Lower leg skin (tissue), 4 donors: Measurements from ENCODE around the gene STEAP3. TPM values are rescaled to one million over a fixed set of nuclear protein-coding genes. Genes with fewer than 3 reads are reported as not detected.
A peak's percentile ranks its signal among the peaks of the same experiment; 100 is the strongest.

Source experiments
- DNase-seq, 2 donors: peaks; one replicate each; pipeline ENCODE4 v3.0.0-alpha.2; 2019; ENCODE audit warnings: low spot score in 2 of 2
- H3K4me3 ChIP-seq: fragments of 200-600 bp; sonication (generic); 2 replicates; pipeline ENCODE4 v1.5.1; 2017; ENCODE audit warnings: mild to moderate bottlenecking, low read depth; ENCODE audit not compliant: poor library complexity, severe bottlenecking
- CTCF ChIP-seq, 3 donors: fragments of 450-650 bp; IDR thresholded peaks; one replicate each; pipeline ENCODE4 v1.5.1; 2016; ENCODE audit warnings: antibody characterized with exemption in 3 of 3, mild to moderate bottlenecking in 3 of 3, moderate library complexity in 2 of 3
- POLR2A ChIP-seq, 2 donors: fragments of 450-650 bp; IDR thresholded peaks; one replicate each; pipeline ENCODE4 v1.6.1; 2016 to 2017; ENCODE audit warnings: antibody characterized with exemption in 2 of 2, mild to moderate bottlenecking in 1 of 2, moderate library complexity in 1 of 2
- WGBS, 2 donors: methylation state at CpG; one replicate each; pipeline ENCODE4 v1.1.5; 2018; 5-methylcytosine and 5-hydroxymethylcytosine counted together
- intact Hi-C: fragments of 100-400 bp; cut with DNase I; formaldehyde crosslinking; loops from one replicate; pipeline ENCODE4 v1.15.0; 2023; ENCODE audit warnings: low total_unique reads
- total RNA-seq, 4 donors: library from RNA; depleted of rRNA; stranded (reverse); fragments of >200 nt; gene quantifications; one replicate each; pipeline ENCODE4 v1.1.0, GENCODE V29; 2016

Gene STEAP3
- total RNA-seq, 4 donors from 2014 or later, result 16.7 to 25.1 (median 22.0) TPM

GRCh38 chr2:119294671-119295070 lies 71.0 kb downstream of the STEAP3 start:
- no peak for DNase-seq
- 82 to 83% methylated on average over 14 of the region's 14 CpGs for WGBS, 2 donors
- intact Hi-C loops, result loop anchor here (10.0 kb wide), 1 partner anchor 410 kb away; no protein-coding TSS in a partner anchor
- TF ChIP-seq CTCF (IDR thresholded peaks at IDR 0.05) (no peak), POLR2A (IDR thresholded peaks at IDR 0.05) (no peak)
- H3K4me3 ChIP-seq, result no peak overlapping the region

- no peak for TF ChIP-seq CTCF (IDR thresholded peaks at IDR 0.05)
- TF ChIP-seq POLR2A (IDR thresholded peaks at IDR 0.05), result no peak
- DNase-seq, result no peak
- no peak overlapping the region for H3K4me3 ChIP-seq
- 91 to 92% methylated on average over 10 of the region's 10 CpGs for WGBS, 2 donors
- intact Hi-C loops, result loop anchor here (10.0 kb wide), 1 partner anchor 411 kb away; no protein-coding TSS in a partner anchor
These were observed 72.2 kb downstream of the STEAP3 start for GRCh38 chr2:119295688-119296375.

DNA sequence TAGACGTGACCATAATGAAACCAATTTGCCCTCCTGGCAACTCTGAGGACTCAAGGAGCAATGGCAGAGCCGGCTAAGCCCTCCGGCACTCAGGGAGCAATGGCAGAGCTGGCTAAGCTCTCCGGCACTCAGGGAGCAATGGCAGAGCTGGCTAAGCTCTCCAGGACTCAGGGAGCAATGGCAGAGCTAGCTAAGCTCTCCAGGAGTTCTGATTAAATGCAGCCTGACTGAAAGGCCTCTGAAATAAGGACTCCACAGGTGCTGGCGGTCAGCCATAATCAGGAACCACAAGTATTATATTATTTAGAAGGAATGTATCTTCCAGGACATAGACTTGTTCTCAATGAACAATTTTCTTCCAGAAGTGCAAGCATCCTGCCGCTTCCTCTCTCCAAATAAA lies 77.8 kb downstream of the STEAP3 start:
- intact Hi-C loops, result no loop called here
- no peak for DNase-seq
- 81 to 82% methylated on average over 6 of the region's 6 CpGs for WGBS, 2 donors
- TF ChIP-seq POLR2A (IDR thresholded peaks at IDR 0.05), result no peak
- no peak for TF ChIP-seq CTCF (IDR thresholded peaks at IDR 0.05)
- H3K4me3 ChIP-seq, result no peak overlapping the region

DNA sequence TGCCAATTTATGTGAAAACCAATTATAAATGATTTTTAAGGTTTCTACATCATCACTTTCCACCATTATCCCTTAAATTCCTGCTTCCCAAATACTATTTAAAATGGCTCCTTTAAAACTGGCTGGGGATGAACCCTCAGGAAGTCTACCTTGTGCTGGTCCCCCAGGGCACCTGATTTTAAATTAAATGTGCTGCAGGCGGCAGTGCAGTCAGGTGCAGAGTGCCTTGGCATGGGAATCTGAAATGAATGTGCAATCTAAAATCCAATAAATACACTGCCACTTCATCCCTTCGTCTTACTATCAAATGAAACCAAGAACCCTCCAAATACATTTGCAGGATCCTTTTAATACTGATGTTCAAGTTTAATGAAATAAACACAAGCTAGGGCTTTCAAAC lies 81.2 kb downstream of the STEAP3 start:
- intact Hi-C loops, result no loop called here
- 59 to 61% methylated on average over 2 of the region's 2 CpGs for WGBS, 2 donors
- no peak overlapping the region for H3K4me3 ChIP-seq
- peak in 1 of 2 donors; percentile 62 for DNase-seq
- TF ChIP-seq CTCF (IDR thresholded peaks at IDR 0.05), result no peak
- no peak for TF ChIP-seq POLR2A (IDR thresholded peaks at IDR 0.05)

DNA sequence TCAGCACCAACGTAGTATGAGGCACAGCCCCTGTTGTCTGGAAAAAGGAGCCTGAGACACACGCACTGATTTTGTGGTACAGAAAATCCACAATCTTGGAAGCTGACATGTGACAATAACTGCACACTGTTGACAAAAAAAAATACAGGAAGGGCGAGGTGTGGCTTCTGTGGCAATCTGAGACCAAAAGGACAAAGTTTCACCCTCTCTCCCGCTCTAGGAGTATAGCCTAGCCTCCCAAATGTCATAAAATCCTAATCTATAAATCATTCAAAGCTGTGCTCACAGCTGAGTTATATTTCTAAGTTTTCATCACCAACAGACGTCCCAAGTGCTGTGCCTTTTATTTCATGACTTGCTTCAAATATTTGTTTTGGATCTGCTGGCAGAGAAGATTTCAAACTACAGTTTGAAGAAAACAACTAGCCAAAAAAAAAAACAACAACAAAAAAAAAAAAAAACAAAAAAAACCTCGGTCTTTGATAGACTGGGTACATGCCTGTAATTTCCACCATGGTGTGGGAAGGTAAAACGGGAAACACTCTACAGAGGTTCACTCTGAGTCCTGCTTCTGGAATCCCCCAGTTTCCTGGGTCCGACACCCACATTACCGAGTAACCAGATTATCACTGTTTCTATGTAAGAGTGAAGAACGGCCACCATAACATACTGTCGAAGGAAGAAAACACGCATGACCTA lies 82.0 kb downstream of the STEAP3 start:
- no peak overlapping the region for H3K4me3 ChIP-seq
- TF ChIP-seq POLR2A (IDR thresholded peaks at IDR 0.05) (no peak), CTCF (IDR thresholded peaks at IDR 0.05) (no peak)
- 30 to 38% methylated on average over 12 of the region's 12 CpGs for WGBS, 2 donors
- DNase-seq, result peak in 1 of 2 donors; percentile 45
- intact Hi-C loops, result no loop called here
